ENCODE results near the gene TIMM13. TPM values are rescaled to one million over a fixed set of nuclear protein-coding genes. Genes with fewer than 3 reads are reported as not detected.

Gene TIMM13
- total and polyA plus RNA-seq, 2 donors (not counting 3 experiments of a cell fraction or from before 2014, with no cell fraction given) = 154 to 160 TPM

DNA sequence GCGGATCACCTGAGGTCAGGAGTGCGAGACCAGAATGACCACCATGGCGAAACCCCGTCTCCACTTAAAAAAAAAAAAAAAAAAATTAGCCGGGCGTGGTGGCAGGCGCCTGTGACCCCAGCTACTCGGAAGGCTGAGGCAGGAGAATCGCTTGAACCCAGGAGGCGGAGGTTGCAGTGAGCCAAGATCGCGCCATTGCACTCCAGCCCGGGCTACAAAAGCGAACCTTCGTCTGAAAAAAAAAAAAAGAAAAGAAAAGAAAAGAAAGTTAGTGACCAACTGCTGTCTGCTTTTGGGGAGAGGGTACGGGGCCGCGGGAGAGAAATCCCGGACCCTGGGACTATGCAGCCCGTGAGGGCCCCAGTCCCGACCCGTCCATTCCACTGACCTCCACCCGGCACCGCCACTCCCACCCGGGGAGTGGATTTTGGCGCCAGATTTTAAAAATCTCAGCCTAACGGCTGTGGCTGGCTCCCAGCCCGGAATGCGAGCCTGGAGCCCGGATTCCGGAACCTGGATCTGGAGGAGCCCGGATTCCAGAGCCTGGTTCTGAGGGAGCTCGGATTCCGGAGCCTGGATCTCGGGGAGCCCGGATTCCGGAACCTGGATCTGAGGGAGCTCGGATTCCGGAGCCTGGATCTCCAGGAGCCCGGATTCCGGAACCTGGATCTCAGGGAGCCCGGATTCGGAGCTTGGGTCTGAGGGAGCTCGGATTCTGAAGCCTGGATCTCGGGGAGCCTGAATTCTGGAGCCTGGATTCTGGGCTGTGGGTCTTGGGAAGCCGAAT, 35.4 kb upstream of the TIMM13 start:
- dilution Hi-C loops (cut with MboI; ENCODE audit: extremely low pct_ligation_motif_present, low sequenced_read_pairs) (no loop called here), intact Hi-C loops (cut with micrococcal nuclease) (no loop called here)
- peak overlapping the region; percentile 75 for H3K9ac ChIP-seq (replicated peaks; ENCODE audit: extremely low read depth, insufficient read depth, low read length)
- DNase-seq (ENCODE audit: low read depth, low spot score) = peak; percentile 88
- ChIA-PET POLR2A (interaction anchor here (0.8 to 2.7 kb wide), 5 partner anchors 13 to 165 kb away, joined by 3 to 29 read pairs (median 3); partner anchors contain the start of gene GADD45B), CTCF (interaction anchor here (0.7 to 2.0 kb wide), 11 partner anchors 10 to 174 kb away, joined by 3 to 18 read pairs (median 4); partner anchors contain the start of gene TIMM13)
- no peaks in the 10 kb centered on the region for H3K36me3 ChIP-seq (ENCODE audit: control insufficient read depth in 2 of 2, extremely low read depth in 1 of 2, insufficient read depth in 2 of 2, low read length in 2 of 2)
- H3K4me2 ChIP-seq (ENCODE audit: insufficient read depth, low read length) = peak overlapping the region; percentile 3
- no peaks in the 10 kb centered on the region for H3K9me3 ChIP-seq (replicated peaks; ENCODE audit: control insufficient read depth, insufficient read depth, low read length)
- TF ChIP-seq JUN (IDR thresholded peaks at IDR 0.05; ENCODE audit: borderline replicate concordance, insufficient read depth, insufficient read length, low read depth) (no peak), POLR2AphosphoS5 (IDR thresholded peaks at IDR 0.05; ENCODE audit: insufficient read depth, low read depth, low read length) (peak; percentile 96), MYC (IDR thresholded peaks at IDR 0.05; ENCODE audit: low read depth, low read length) (no peak), EZH2 (IDR thresholded peaks at IDR 0.05; ENCODE audit: borderline replicate concordance, low read depth, low read length, severe bottlenecking) (no peak)
- TF ChIP-seq, protein P1, sequence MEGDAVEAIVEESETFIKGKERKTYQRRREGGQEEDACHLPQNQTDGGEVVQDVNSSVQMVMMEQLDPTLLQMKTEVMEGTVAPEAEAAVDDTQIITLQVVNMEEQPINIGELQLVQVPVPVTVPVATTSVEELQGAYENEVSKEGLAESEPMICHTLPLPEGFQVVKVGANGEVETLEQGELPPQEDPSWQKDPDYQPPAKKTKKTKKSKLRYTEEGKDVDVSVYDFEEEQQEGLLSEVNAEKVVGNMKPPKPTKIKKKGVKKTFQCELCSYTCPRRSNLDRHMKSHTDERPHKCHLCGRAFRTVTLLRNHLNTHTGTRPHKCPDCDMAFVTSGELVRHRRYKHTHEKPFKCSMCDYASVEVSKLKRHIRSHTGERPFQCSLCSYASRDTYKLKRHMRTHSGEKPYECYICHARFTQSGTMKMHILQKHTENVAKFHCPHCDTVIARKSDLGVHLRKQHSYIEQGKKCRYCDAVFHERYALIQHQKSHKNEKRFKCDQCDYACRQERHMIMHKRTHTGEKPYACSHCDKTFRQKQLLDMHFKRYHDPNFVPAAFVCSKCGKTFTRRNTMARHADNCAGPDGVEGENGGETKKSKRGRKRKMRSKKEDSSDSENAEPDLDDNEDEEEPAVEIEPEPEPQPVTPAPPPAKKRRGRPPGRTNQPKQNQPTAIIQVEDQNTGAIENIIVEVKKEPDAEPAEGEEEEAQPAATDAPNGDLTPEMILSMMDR (IDR thresholded peaks at IDR 0.05; ENCODE audit: extremely low read depth in 1 of 2, insufficient read depth in 1 of 2, low read depth in 1 of 2, low read length in 2 of 2) = no peak
- peak; percentile 91 for FAIRE-seq
- BruUV-seq (replicated peaks) = TSS peak; percentile 93
- peak overlapping the region in 2 of 3 experiments; percentile 47 to 68 for H3K4me3 ChIP-seq (replicated peaks in 1 of 3; ENCODE audit: insufficient read depth in 1 of 3, low read depth in 1 of 3, low read length in 3 of 3)
- no peaks in the 10 kb centered on the region for H3K27me3 ChIP-seq (ENCODE audit: control insufficient read depth in 2 of 2, insufficient read depth in 2 of 2, low read length in 2 of 2)
- peak overlapping the region; percentile 59 for H2AFZ ChIP-seq (ENCODE audit: low read depth, low read length)
- no peaks in the 10 kb centered on the region for H4K20me1 ChIP-seq (replicated peaks; ENCODE audit: control insufficient read depth, extremely low read depth, insufficient read depth, low read length)
- peak overlapping the region; percentile 61 for H3K27ac ChIP-seq (ENCODE audit: insufficient read depth, low read depth, low read length)
- H3K4me1 ChIP-seq (ENCODE audit: control insufficient read depth, extremely low read depth, insufficient read depth, low read length) = peaks cover 8% of the 10 kb centered on the region
- H3K79me2 ChIP-seq (ENCODE audit: control insufficient read depth, insufficient read depth, low read length) = no peaks in the 10 kb centered on the region
- H3K9me1 ChIP-seq (replicated peaks; ENCODE audit: control insufficient read depth, extremely low read depth, insufficient read depth, low read length) = no peaks in the 10 kb centered on the region

Measured in endothelial cell of umbilical vein (primary cell).